ENCODE results near the gene NOM1. TPM values are rescaled to one million over a fixed set of nuclear protein-coding genes. Genes with fewer than 3 reads are reported as not detected.

NOM1 gene
- total and polyA plus RNA-seq, 2 experiments from 2014 or later = 9.2 to 17.9 TPM

- Histone ChIP-seq H3K27me3 (replicated peaks; ENCODE audit: insufficient read depth) (peaks cover 100% of the 10 kb centered on the region), H3K9me3 (ENCODE audit: low read depth) (no peaks in the 10 kb centered on the region), H3K36me3 (ENCODE audit: low read depth) (no peaks in the 10 kb centered on the region), H3K9ac (no peak overlapping the region), H3K4me3 (no peak overlapping the region), H3K4me2 (ENCODE audit: unreplicated experiment) (no peak overlapping the region), H2AFZ (no peak overlapping the region), H3K4me1 (ENCODE audit: insufficient read depth) (no peaks in the 10 kb centered on the region), H3K27ac (no peak overlapping the region), H4K20me1 (ENCODE audit: insufficient read depth) (no peaks in the 10 kb centered on the region), H3K9me2 (ENCODE audit: insufficient read depth) (no peaks in the 10 kb centered on the region), H3F3A (ENCODE audit: insufficient read depth) (no peaks in the 10 kb centered on the region), H3K79me2 (ENCODE audit: insufficient read depth) (no peaks in the 10 kb centered on the region)
- no peak for DNase-seq
- 0 out of 2 replicates have a peak, but pooled peaks have one; percentile 62 for TF ChIP-seq EZH2phosphoT487 (IDR thresholded peaks at IDR 0.05; ENCODE audit: insufficient read depth, low read depth)
- no peak for TF ChIP-seq EZH2 (IDR thresholded peaks at IDR 0.05; ENCODE audit: insufficient read depth, poor library complexity, severe bottlenecking)
- in situ Hi-C loops (cut with MboI) = no loop called here
- whole genome bisulfite sequencing, 2 experiments (ENCODE audit: low coverage in 1 of 2, low lambda C conversion rate in 2 of 2, missing lambda C conversion rate in 2 of 2) = 5 to 6% methylated on average over 21 to 30 of the region's 30 CpGs
Measured at GRCh38 chr7:157021871-157022680, 72.6 kb downstream of the NOM1 start.

Other genes with a start within 250 kb of the NOM1 start
- gene LMBR1, start 56.5 kb upstream of the NOM1 start, total RNA-seq (2014; rRNA removed; shearing (Covaris generic)) = 24.5 and 26.7 TPM in 2 replicates
- gene LMBR1, start 56.5 kb upstream of the NOM1 start, polyA plus RNA-seq (2016; fragmentation: Nextera tagmentation; extraction: Ambion mirVana) = 21.8 and 22.6 TPM in 2 replicates
- gene MNX1, start 61.0 kb downstream of the NOM1 start, total RNA-seq (2014; rRNA removed; shearing (Covaris generic)) = not detected in 2 replicates
- not detected in 2 replicates for gene MNX1, start 61.0 kb downstream of the NOM1 start, polyA plus RNA-seq (2016; fragmentation: Nextera tagmentation; extraction: Ambion mirVana)
- 92.4 and 92.7 TPM in 2 replicates for gene UBE3C, start 189.2 kb downstream of the NOM1 start, total RNA-seq (2014; rRNA removed; shearing (Covaris generic))
- 30.8 and 32.1 TPM in 2 replicates for gene UBE3C, start 189.2 kb downstream of the NOM1 start, polyA plus RNA-seq (2016; fragmentation: Nextera tagmentation; extraction: Ambion mirVana)